ENCODE data around the gene ICOS.

Gene ICOS, protein sequence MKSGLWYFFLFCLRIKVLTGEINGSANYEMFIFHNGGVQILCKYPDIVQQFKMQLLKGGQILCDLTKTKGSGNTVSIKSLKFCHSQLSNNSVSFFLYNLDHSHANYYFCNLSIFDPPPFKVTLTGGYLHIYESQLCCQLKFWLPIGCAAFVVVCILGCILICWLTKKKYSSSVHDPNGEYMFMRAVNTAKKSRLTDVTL

GRCh38 chr2:203936535-203936934, at the start of gene ICOS:
Gene ICOS, plus strand, starts transcription at chr2:203936763. Its CDS starts 52 bp downstream, at chr2:203936815.
- peak; percentile 86 for DNase-seq

- DNase-seq = no peak
Observed at GRCh38 chr2:203887677-203888076, 48.9 kb upstream of the ICOS start.

DNA sequence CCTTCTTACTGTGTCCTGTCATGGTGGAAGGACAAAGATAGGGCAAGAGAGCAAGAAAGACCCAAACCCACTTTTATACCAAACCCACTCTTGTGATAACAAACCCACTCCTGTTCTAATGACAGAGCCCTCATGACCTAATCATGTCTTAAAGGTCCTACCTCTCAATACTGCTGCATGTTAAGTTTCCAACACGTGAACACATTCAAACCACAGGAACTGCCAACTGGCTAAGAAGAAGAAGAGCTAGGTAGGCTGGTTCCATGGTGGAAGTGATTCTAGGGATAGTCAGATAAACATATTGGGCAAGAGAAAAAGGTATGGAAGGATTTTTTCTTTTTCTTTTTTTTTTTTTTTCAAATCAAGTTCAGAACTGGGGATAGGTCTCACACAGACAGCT, 47.0 kb upstream of the ICOS start:
- DNase-seq = no peak

- DNase-seq = no peak
Observed at GRCh38 chr2:203889944-203890343, 46.6 kb upstream of the ICOS start.

DNA sequence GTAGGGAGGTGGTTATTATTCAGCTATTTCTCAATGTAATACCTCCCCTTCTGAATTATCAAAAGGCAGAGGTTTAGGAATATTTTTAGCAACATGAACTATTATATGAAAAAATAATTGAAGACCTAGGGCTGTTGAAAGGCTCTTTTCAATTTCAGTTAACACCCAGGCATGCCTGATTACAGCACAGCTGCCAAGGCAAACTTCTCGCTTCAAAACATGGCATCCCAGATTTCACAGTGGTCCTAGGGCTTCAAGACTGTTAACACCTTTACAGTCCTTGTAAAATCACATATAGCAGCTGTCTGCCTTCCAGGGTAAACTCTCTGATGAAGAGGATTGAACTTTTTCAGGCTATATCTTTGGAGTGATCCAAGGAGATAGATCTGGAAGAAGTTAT, 45.8 kb upstream of the ICOS start:
- no peak for DNase-seq

GRCh38 chr2:203891474-203891873, 45.1 kb upstream of the ICOS start:
- DNase-seq = no peak

DNA sequence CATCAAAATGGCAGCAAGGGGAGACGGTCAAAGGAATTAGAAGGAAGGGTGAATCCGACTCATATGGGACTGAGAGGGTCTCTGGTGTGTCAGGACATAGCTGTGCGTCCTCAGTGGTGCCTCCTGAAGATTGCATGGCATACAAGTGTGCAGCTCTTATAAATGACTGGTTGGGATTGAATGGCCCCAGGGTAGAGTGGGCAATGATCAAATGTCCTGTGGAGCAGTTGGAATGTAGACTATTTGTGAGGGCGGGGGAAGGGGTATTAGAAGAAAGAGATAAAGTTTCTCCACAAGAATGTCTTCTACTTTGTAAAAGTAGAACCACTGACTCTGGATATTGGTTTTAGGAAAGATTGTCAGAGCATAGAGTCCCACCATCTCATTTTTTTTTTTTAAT, 44.4 kb upstream of the ICOS start:
- DNase-seq = no peak

- DNase-seq = no peak
Observed at GRCh38 chr2:203893401-203893800, 43.2 kb upstream of the ICOS start.

DNA sequence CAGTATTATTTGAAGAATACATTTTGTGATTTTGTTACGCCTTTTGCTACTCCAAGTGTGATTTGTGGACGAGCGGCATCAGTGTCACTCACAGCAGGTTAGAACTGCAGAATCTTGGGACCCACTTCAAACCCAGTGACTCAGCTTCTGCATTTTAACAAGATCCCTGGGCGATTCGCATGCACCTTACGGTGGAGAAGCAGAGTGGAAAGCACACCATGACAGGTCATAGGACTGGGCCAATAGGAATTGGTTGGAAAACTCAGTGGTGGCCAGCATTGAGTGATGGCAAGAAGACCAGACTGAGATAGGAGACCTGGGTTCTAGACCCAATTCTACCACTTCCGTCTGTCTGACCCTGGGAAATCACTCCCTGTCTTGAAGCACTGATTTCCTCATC, 42.7 kb upstream of the ICOS start:
- DNase-seq = no peak

DNA sequence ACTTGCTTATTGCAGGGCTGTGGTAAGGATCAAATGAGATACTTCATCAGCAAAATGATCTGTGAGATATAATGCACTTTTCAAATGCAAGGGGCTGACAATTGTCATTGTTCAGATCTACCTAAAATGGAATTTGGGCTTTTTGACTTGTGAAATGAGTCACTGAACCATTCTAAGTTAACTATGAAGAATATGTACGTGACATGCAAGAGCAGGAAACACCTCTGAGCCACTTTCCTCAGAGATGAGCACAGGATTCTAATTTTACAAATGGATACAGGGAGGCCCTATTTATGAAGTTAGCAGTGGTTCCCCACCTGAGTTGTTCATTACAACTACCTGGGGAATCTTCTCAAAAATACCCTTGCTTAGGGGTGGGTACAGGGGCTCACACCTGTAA, 42.3 kb upstream of the ICOS start:
- no peak for DNase-seq

GRCh38 chr2:203897544-203897943, 39.0 kb upstream of the ICOS start:
- no peak for DNase-seq

GRCh38 chr2:203898657-203899056, 37.9 kb upstream of the ICOS start:
- DNase-seq = no peak

GRCh38 chr2:203900253-203900652, 36.3 kb upstream of the ICOS start:
- no peak for DNase-seq

DNA sequence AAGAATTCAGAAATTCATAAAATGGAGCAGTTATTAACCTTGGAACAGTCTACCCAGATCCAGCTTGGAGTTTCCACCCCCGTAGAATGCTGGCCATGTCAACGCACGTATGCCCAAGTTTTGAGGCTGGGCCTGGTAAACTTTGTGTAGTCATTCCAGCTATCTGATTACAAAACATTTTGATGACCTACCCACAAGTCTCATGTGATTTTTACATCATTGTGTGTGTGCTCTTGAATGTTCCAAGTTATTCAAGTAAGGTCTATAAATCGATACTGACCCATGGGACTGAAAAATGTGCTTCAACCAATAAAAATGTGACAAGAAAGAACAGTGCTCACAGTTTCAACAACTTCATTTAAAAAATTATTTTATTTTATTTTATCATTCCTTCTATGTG, 32.5 kb upstream of the ICOS start:
- no peak for DNase-seq

DNA sequence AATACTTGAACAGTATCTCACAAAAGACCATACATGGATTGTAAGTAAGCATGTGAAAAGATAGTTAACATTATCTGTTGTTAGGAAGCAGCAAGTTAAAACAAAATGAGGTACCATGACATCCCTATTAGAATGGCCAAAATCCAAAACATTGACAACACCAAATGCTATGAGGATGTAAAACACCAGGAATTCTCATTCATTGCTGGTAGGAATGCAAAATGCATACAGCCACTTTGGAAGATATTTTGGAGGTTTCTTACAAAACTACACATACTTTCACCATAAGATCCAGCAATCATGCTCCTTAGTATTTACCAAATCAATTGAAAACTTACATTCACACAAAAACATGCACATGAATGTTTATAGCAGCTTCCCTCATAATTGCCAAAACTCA, 30.9 kb upstream of the ICOS start:
- DNase-seq = no peak

DNA sequence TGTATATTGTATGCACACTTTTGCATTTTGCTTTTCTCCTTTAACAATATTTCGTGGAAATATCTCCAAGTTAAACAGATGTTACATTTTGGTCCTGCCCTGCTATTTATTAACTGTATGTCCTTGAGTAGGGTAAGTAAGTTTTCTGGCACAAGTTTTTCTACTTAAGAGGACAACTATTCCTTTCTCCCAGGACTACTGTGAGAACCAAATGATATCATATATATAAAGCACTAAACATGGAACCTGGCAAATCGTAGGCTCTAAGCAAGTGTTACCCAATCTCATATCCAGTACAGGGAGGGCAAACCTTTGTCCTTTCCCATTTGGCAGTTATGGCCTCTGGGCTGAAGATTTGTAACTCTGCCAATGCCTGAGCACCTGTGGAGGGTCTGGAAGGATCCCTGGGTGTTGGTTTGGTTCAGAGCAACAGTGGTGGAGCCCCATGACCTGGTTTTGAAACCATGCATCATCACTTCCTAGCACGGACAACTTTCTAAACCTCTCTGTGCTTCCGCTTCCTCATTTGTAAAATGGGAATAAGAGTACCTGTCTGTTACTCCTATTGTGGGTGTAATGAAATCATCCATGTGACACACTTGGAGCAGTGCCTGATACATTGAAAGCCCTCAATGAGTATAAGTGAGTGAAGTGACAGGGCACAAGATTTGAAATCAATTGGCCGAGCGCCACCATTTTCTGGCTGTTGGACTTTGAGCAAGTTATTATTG, 28.3 kb upstream of the ICOS start:
- DNase-seq = peak; percentile 17

DNA sequence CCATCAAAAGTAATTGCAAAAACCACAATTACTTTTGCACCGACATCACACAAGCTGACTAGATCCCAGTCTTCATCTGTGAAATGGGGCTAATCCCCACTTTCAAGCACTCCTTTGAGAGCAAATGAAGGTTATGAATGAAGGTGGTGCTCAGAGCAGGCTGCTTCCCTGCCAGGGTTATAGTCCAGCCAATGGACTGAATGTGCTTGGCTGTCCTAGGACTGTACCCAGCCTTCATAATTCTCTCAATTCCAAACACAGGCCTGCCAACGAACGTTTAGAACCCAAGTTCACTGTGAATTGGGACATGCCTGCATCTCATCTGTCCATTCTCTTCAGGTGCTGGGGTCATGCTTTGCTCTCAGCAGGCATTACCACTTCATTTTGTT, 27.8 kb upstream of the ICOS start:
- DNase-seq = no peak

GRCh38 chr2:203909261-203909967, 27.1 kb upstream of the ICOS start:
- DNase-seq = peak; percentile 52

DNA sequence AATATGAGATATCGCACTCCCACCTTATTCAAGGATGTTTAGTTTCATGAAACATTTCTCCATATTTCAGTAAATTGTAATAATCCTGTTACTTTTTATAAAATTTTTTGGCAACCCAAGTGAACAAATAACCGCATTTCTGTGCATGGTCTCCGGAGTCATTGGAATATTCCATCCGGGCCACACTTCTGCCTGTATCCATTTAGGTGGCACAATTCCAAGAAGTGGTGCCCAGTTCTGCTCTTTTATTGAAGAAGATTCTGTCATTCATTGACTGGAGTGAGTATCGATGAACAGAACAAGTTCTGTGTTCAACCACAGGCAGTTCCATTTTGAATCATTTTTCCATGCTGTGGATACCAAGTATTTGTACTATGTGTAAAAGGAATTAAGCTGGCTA, 26.6 kb upstream of the ICOS start:
- DNase-seq = no peak

GRCh38 chr2:203913947-203914346, 22.6 kb upstream of the ICOS start:
- no peak for DNase-seq

DNA sequence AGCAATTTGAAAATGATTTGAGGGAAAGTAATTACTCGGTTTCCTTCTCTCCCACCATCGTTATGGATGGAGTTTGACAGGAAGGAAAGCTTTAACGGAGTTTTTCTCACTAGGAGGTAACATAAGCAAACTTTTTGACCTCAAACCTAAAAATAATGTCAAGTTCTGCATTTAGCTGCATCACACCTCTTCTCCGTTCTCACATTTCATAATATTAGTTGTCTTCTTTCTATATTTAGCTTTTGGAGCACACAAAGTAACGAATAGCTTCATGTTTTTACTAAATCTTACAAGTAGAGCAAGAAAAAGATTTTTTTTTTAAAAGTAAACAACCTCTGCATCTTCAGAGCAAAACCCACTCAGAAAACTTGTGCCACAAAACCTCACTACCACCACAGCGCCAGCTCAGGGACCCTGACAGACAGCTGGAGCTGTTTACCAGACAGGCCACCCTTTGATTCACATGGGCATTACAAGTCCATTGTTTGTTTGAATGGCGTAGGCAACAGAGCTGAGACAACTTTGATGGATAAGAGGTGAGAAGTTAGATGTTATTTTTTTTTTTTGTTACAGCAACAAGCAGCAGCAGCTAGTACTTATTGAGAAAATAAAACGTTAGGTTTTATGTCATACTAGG, 21.9 kb upstream of the ICOS start:
- DNase-seq = peak; percentile 36

DNA sequence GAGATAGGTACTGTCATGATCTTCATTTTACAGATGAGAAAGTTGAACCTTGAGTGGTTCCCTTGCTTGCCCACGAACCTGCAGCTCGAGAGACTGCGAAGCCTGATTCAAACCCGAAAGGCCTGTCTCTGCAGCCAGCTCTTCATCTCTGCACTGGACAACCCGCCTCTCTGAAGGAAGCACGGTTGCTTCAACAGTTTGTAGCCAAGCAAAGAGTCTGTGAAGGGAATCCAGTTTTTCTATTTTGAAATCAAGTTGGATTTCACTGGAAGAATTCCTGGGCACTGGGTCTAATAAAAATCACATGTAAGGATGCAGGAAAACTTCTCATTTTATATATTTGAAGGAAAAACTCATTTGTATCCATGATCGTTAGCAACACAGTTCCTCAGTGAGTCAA, 21.3 kb upstream of the ICOS start:
- DNase-seq = no peak

GRCh38 chr2:203916756-203917155, 19.8 kb upstream of the ICOS start:
- no peak for DNase-seq

DNA sequence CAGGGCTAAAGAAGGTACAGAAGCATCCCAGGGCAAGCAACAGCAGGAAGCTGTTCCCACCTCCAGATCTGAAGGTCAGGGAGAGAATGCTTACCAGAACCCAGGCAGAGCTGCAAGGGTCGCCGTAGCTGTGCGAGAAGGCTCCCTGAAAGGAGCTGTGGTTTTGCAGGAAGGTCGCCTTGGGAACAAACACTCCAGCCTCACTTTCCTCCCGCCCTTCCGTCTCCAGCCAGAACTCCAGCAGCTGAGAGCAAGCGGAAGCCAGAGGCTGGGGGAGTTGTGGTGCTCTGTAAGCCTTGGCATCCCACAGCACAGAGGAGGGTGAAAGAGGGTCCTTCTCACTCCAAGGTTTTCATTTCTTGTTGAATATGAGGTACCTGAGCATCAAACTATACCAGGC, 18.3 kb upstream of the ICOS start:
- DNase-seq = no peak

Data from CD4-positive, alpha-beta T cell treated with Interleukin-21 for 1 hour (primary cell).